Mononuclear cell (primary cell): ENCODE results near the gene GPC5. TPM values are rescaled to one million over a fixed set of nuclear protein-coding genes. Genes with fewer than 3 reads are reported as not detected.

Experiments used
- H3K27me3 ChIP-seq: 2 replicates; pipeline ENCODE4 v1.6.0; 2011; ENCODE audit warnings: low read length, control low read depth; ENCODE audit not compliant: insufficient read depth
- H3K4me1 ChIP-seq: 2 replicates; pipeline ENCODE4 v1.5.1; 2011; ENCODE audit warnings: mild to moderate bottlenecking, low read length, control low read depth; ENCODE audit not compliant: insufficient read depth
- H3K4me3 ChIP-seq: 2 replicates; pipeline ENCODE4 v1.5.1; 2011; ENCODE audit warnings: mild to moderate bottlenecking, low read length, moderate library complexity
- H3K9me3 ChIP-seq: 2 replicates; pipeline ENCODE4 v1.5.1; 2011; ENCODE audit warnings: low read depth, mild to moderate bottlenecking, control low read depth, low read length
- total RNA-seq: library from RNA; depleted of rRNA; stranded (reverse); fragments of >200 nt; gene quantifications from one replicate; pipeline ENCODE4 v1.2.3, GENCODE V29; 2012

GPC5 gene
- total RNA-seq, 1 donor, result 0.21 TPM

- H3K9me3 ChIP-seq, result no peaks in the 10 kb centered on the region
- H3K27me3 ChIP-seq, result no peaks in the 10 kb centered on the region
- no peaks in the 10 kb centered on the region for H3K4me1 ChIP-seq
- no peak overlapping the region for H3K4me3 ChIP-seq
These were observed 723.9 kb downstream of the GPC5 start for GRCh38 chr13:92122186-92122853.

DNA sequence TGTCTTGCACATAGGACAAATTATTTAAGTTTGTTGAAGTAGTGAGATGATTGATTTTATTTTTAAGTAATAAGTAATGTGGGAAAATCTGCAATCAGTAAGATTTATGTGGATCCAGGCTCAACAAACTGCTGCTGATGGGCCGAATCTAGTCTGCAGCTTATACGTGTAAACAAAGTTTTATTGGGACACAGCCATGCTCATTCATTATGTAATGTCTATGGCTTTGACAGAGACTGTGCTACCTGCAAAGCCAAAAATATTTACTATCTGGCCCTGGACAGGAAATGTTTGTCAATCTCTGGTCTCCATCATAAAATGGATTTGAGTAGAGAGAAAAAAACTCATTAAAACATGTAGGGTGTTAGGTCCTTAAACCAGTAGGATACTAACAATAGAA is 728.0 kb downstream of the GPC5 start:
- no peaks in the 10 kb centered on the region for H3K4me1 ChIP-seq
- no peaks in the 10 kb centered on the region for H3K9me3 ChIP-seq
- no peak overlapping the region for H3K4me3 ChIP-seq
- H3K27me3 ChIP-seq, result no peaks in the 10 kb centered on the region

GRCh38 chr13:92135509-92135908 is 737.1 kb downstream of the GPC5 start:
- no peaks in the 10 kb centered on the region for H3K9me3 ChIP-seq
- H3K27me3 ChIP-seq, result no peaks in the 10 kb centered on the region
- H3K4me1 ChIP-seq, result no peaks in the 10 kb centered on the region
- no peak overlapping the region for H3K4me3 ChIP-seq

GRCh38 chr13:92136449-92137155 is 738.2 kb downstream of the GPC5 start:
- Histone ChIP-seq H3K27me3 (no peaks in the 10 kb centered on the region), H3K4me3 (no peak overlapping the region), H3K4me1 (no peaks in the 10 kb centered on the region), H3K9me3 (no peaks in the 10 kb centered on the region)

GRCh38 chr13:92137520-92137919 is 739.1 kb downstream of the GPC5 start:
- Histone ChIP-seq H3K27me3 (no peaks in the 10 kb centered on the region), H3K4me3 (no peak overlapping the region), H3K4me1 (no peaks in the 10 kb centered on the region), H3K9me3 (no peaks in the 10 kb centered on the region)

DNA sequence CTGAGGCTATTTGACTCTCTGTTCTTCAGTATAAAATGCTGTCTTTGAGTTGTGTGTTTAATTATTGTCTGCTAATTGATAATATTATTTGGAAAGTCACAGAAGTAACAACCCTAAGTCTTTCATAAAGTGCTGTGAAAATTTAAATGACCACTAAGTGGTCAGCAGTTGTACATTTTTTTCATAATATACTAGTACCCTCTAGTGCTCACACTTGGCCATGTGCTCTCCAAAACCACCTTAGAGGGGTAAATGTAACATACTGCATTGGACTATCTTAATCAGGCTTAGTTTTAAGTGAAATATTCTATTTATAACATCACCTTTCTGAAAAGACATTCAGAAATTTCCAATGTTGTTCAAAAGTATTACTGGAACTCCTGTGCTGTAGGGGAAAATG is 745.3 kb downstream of the GPC5 start:
- no peaks in the 10 kb centered on the region for H3K4me1 ChIP-seq
- H3K9me3 ChIP-seq, result no peaks in the 10 kb centered on the region
- no peak overlapping the region for H3K4me3 ChIP-seq
- no peaks in the 10 kb centered on the region for H3K27me3 ChIP-seq

DNA sequence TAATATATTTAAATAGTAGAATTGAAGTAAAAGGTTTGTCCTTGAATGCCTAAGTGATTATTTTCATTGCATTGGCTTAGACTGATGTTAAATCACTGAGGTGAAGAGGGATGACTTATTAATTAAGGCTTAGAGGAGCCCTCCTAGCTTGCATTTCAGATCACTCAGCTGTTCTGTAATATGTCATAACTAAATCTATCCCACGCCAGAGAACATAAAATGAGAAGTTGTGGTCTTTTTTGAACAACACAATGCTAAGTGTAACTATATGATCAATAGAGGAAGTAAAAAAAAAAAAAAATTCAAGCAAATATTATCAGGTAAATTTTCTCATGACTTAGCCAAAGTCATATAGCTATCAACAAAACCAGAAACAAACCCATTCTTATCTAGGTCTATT is 752.2 kb downstream of the GPC5 start:
- H3K9me3 ChIP-seq, result no peaks in the 10 kb centered on the region
- no peaks in the 10 kb centered on the region for H3K4me1 ChIP-seq
- H3K27me3 ChIP-seq, result no peaks in the 10 kb centered on the region
- no peak overlapping the region for H3K4me3 ChIP-seq

DNA sequence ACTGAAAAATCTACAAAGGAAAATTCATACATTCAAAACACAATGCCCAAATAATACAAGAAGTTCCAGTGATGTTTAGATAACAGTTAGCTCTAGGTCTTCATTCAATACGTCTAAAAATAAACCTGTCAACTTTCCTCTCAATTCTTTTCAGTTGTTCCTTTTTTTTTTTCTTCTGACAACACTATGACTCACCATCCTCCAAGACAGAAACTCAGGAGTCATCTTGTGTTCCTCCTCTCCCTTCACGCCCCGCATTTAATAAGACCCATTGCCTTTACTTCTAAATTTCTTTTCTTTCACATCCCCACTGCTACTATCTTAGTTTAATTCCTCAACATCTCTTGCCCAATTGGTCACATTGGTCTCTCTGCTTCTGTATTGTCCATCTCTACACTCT is 759.9 kb downstream of the GPC5 start:
- Histone ChIP-seq H3K27me3 (no peaks in the 10 kb centered on the region), H3K4me1 (no peaks in the 10 kb centered on the region), H3K9me3 (no peaks in the 10 kb centered on the region)

GRCh38 chr13:92164822-92165221 is 766.4 kb downstream of the GPC5 start:
- H3K4me3 ChIP-seq, result no peak overlapping the region
- no peaks in the 10 kb centered on the region for H3K9me3 ChIP-seq
- no peaks in the 10 kb centered on the region for H3K27me3 ChIP-seq
- H3K4me1 ChIP-seq, result no peaks in the 10 kb centered on the region

More for the DNA sequence above, 759.9 kb downstream of the GPC5 start:
- H3K4me3 ChIP-seq, result no peak overlapping the region

- Histone ChIP-seq H3K27me3 (no peaks in the 10 kb centered on the region), H3K4me3 (no peak overlapping the region), H3K9me3 (no peaks in the 10 kb centered on the region), H3K4me1 (no peaks in the 10 kb centered on the region)
These were observed 773.8 kb downstream of the GPC5 start for GRCh38 chr13:92172191-92172590.

DNA sequence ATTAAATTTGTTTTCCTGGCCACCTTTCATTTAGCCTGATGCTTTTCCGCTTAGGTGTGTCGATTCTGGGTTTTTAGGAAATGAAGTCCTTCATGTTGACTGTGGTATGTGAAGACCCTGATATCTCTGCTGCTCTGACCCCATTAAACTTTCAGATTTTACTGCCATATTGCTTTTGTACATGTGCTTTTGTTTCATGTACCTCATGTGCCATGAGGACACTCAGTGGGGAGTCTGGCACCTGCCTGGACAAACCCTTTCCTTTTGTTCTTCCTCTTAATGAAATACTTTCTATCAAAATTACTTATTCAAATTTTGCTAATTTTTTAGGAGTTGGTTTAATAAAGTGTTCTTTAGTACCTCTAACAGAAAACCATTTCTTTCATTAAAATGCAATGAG is 774.8 kb downstream of the GPC5 start:
- H3K9me3 ChIP-seq, result no peaks in the 10 kb centered on the region
- H3K27me3 ChIP-seq, result no peaks in the 10 kb centered on the region
- H3K4me1 ChIP-seq, result no peaks in the 10 kb centered on the region
- H3K4me3 ChIP-seq, result no peak overlapping the region

DNA sequence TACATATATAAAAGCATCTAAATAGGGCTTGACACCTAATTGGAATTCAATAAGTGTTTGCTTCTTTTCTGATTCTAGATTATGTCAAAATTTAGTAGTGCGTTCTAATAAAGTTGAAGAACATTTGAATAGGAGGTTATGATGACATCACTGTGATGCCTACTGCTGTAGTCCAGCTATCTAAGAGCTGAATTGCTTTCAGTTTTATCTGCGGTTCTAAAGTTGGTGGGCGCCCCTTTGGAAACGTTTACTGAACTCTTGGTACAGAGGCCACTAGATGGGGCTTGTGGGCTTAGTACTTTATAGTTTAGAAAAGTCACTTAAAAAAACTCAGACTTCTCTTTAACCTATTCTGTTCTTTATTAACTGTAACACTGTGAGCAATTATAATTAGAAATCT is 776.9 kb downstream of the GPC5 start:
- no peaks in the 10 kb centered on the region for H3K9me3 ChIP-seq
- H3K4me3 ChIP-seq, result no peak overlapping the region
- no peaks in the 10 kb centered on the region for H3K4me1 ChIP-seq
- no peaks in the 10 kb centered on the region for H3K27me3 ChIP-seq

- Histone ChIP-seq H3K9me3 (no peaks in the 10 kb centered on the region), H3K4me1 (no peaks in the 10 kb centered on the region), H3K27me3 (no peaks in the 10 kb centered on the region), H3K4me3 (no peak overlapping the region)
These were observed 779.5 kb downstream of the GPC5 start for GRCh38 chr13:92177966-92178365.

DNA sequence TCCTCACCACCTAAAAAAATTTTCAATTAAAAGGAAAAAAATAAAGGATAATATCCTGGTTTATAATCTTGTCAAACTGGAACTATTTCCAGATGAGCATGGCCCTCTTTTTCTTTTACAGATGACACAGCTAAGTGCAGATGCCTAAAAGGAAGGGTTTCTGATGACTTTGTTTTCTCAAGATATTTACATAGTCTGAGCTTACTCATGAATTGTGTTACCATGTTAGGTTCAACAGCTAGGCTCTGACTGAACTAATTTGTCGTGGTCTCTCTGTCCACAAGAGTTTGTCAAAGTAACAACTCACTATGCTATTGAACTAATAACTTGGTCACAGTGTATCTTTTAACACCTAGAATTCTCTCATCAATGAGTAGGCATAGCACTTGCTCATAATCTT is 780.8 kb downstream of the GPC5 start:
- no peaks in the 10 kb centered on the region for H3K4me1 ChIP-seq

GRCh38 chr13:92187378-92187989 is 789.1 kb downstream of the GPC5 start:
- Histone ChIP-seq H3K4me3 (no peak overlapping the region), H3K27me3 (no peaks in the 10 kb centered on the region), H3K4me1 (no peaks in the 10 kb centered on the region), H3K9me3 (no peaks in the 10 kb centered on the region)

More for the DNA sequence above, 780.8 kb downstream of the GPC5 start:
- Histone ChIP-seq H3K9me3 (no peaks in the 10 kb centered on the region), H3K4me3 (no peak overlapping the region), H3K27me3 (no peaks in the 10 kb centered on the region)
